ENCODE data around the gene OBSCN.

GRCh38 chr1:228303596-228303995 lies 95.8 kb downstream of the OBSCN start:
- TF ChIP-seq CHD2 (IDR thresholded peaks at IDR 0.05; ENCODE audit: low read depth, low read length) (no peak), FUBP1 (CRISPR knock-in tag; IDR thresholded peaks at IDR 0.05; ENCODE audit: borderline replicate concordance) (no peak)
- TF ChIP-seq, protein P1, sequence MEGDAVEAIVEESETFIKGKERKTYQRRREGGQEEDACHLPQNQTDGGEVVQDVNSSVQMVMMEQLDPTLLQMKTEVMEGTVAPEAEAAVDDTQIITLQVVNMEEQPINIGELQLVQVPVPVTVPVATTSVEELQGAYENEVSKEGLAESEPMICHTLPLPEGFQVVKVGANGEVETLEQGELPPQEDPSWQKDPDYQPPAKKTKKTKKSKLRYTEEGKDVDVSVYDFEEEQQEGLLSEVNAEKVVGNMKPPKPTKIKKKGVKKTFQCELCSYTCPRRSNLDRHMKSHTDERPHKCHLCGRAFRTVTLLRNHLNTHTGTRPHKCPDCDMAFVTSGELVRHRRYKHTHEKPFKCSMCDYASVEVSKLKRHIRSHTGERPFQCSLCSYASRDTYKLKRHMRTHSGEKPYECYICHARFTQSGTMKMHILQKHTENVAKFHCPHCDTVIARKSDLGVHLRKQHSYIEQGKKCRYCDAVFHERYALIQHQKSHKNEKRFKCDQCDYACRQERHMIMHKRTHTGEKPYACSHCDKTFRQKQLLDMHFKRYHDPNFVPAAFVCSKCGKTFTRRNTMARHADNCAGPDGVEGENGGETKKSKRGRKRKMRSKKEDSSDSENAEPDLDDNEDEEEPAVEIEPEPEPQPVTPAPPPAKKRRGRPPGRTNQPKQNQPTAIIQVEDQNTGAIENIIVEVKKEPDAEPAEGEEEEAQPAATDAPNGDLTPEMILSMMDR (CRISPR knock-in tag; IDR thresholded peaks at IDR 0.05) = no peak
